Gastrocnemius medialis (tissue), 4 donors: ENCODE measurements around the gene KCNQ4. TPM values are rescaled to one million over a fixed set of nuclear protein-coding genes. Genes with fewer than 3 reads are reported as not detected.

Experiments
- ATAC-seq, 2 donors: fragments of 150-250 bp; one replicate each; pipeline ENCODE4 v1.9.1; 2016
- DNase-seq, 2 donors: peaks; one replicate each; pipeline ENCODE4 v3.0.0-alpha.2; 2019
- H3K27ac ChIP-seq, 4 donors: fragments of 200-600 bp; sonication (generic); 1 replicate in 1 of 4; 2 replicates in 3 of 4; pipeline ENCODE4 v1.5.1; 2016 to 2018; ENCODE audit warnings: mild to moderate bottlenecking in 2 of 4, moderate library complexity in 1 of 4
- H3K27me3 ChIP-seq, 3 donors: fragments of 200-600 bp; sonication (generic) in 2 of 3; 1 replicate in 1 of 3; 2 replicates in 2 of 3; pipeline versions ENCODE4 v1.5.1 to v1.6.0; 2016 to 2019; ENCODE audit warnings: mild to moderate bottlenecking in 1 of 3, moderate library complexity in 1 of 3
- H3K36me3 ChIP-seq, 2 donors: fragments of 200-600 bp; sonication (generic) in 1 of 2; one replicate each; pipeline ENCODE4 v1.5.1; 2017 to 2018
- H3K4me1 ChIP-seq, 2 donors: fragments of 200-600 bp; sonication (generic) in 1 of 2; one replicate each; pipeline ENCODE4 v1.5.1; 2016 to 2017; ENCODE audit warnings: mild to moderate bottlenecking in 2 of 2
- H3K4me3 ChIP-seq, 4 donors: fragments of 200-600 bp; sonication (generic) in 3 of 4; 1 replicate in 1 of 4; 2 replicates in 3 of 4; pipeline ENCODE4 v1.5.1; 2016 to 2019; ENCODE audit warnings: mild to moderate bottlenecking in 2 of 4
- H3K9me3 ChIP-seq, 3 donors: fragments of 200-600 bp; sonication (generic) in 2 of 3; 1 replicate in 1 of 3; 2 replicates in 2 of 3; pipeline ENCODE4 v1.5.1; 2016 to 2019
- POLR2A ChIP-seq, 2 donors: fragments of 450-650 bp; IDR thresholded peaks; one replicate each; pipeline ENCODE4 v1.6.1; 2017; ENCODE audit warnings: antibody characterized with exemption in 2 of 2, mild to moderate bottlenecking in 2 of 2, moderate library complexity in 2 of 2
- in situ Hi-C, 4 donors: fragments of 200-750 bp; cut with MboI; loops; one replicate each; pipeline versions ENCODE4 v1.15.0 to v1.8.0; 2017; ENCODE audit warnings: low sequenced_read_pairs in 4 of 4
- intact Hi-C: fragments of 100-400 bp; cut with DNase I; formaldehyde crosslinking; loops from one replicate; pipeline ENCODE4 v1.15.1; 2023; ENCODE audit warnings: low total_unique reads
- total RNA-seq, 4 donors: library from RNA; depleted of rRNA; stranded (reverse); fragments of >200 nt; gene quantifications; one replicate each; pipeline versions ENCODE4 v1.1.0 to v1.2.3, GENCODE V29; 2016
- TF ChIP-seq, protein P1 (sequence below), 5 experiments: fragments of 450-650 bp in 3 of 5; fragments of 200-600 bp in 2 of 5; sonication (generic) in 2 of 5; IDR thresholded peaks in 4 of 5; conservative IDR thresholded peaks in 1 of 5; 1 replicate in 4 of 5; 2 replicates in 1 of 5; pipeline ENCODE4 v1.5.1; 2016 to 2019; ENCODE audit warnings: antibody characterized with exemption in 5 of 5, mild to moderate bottlenecking in 3 of 5, moderate library complexity in 3 of 5

Gene KCNQ4
- total RNA-seq, 4 donors from 2014 or later, result 2.9 to 8.2 (median 3.5) TPM

DNA sequence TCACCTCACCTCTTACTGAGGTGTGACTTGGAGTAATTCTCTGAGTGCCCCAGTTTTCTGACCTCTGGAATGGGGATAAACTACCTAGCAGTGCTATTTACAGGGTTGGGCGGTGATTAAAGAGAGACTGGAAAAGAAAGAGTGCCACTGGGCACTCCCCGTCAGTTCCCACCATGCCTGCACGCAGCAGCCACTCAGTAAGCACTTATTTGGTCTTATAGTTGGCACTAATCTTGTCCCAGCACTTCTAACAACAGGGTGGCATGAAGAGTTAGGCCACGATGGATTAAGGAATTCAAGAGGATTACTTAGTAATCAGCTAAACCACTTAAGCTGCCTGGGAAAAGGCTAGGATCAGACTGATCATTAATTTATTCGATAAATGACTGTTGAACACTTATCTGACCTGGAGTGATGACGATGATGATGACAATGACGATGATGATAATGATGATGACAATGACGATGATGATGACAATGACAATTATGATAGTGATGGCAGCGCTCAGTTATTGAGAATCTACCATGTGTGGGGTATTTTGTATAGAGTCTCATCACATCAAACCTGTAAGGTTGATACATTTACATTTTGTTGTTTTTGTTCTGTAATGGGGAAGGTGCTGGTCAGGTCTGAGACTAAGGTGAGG, 73.2 kb downstream of the KCNQ4 start:
- ATAC-seq (no peak), DNase-seq (no peak)
- Histone ChIP-seq H3K27me3 (no peaks in the 10 kb centered on the region), H3K4me1 (peaks cover 11 to 18% of the 10 kb centered on the region in 2 donors), H3K36me3 (no peaks in the 10 kb centered on the region), H3K4me3 (no peak overlapping the region), H3K9me3 (no peaks in the 10 kb centered on the region), H3K27ac (no peak overlapping the region)
- TF ChIP-seq, protein P1, sequence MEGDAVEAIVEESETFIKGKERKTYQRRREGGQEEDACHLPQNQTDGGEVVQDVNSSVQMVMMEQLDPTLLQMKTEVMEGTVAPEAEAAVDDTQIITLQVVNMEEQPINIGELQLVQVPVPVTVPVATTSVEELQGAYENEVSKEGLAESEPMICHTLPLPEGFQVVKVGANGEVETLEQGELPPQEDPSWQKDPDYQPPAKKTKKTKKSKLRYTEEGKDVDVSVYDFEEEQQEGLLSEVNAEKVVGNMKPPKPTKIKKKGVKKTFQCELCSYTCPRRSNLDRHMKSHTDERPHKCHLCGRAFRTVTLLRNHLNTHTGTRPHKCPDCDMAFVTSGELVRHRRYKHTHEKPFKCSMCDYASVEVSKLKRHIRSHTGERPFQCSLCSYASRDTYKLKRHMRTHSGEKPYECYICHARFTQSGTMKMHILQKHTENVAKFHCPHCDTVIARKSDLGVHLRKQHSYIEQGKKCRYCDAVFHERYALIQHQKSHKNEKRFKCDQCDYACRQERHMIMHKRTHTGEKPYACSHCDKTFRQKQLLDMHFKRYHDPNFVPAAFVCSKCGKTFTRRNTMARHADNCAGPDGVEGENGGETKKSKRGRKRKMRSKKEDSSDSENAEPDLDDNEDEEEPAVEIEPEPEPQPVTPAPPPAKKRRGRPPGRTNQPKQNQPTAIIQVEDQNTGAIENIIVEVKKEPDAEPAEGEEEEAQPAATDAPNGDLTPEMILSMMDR (IDR thresholded peaks at IDR 0.05 in 4 of 5, conservative IDR thresholded peaks at IDR 0.05 in 1 of 5), result no peak
- no peak for TF ChIP-seq POLR2A (IDR thresholded peaks at IDR 0.05)
- intact Hi-C loops (no loop called here), in situ Hi-C loops (loop anchor here in 3 of 4 donors (10.0 kb wide), 2 partner anchors 82 to 162 kb away; partner anchors contain the start of gene NFYC (in 1 of the 3))

DNA sequence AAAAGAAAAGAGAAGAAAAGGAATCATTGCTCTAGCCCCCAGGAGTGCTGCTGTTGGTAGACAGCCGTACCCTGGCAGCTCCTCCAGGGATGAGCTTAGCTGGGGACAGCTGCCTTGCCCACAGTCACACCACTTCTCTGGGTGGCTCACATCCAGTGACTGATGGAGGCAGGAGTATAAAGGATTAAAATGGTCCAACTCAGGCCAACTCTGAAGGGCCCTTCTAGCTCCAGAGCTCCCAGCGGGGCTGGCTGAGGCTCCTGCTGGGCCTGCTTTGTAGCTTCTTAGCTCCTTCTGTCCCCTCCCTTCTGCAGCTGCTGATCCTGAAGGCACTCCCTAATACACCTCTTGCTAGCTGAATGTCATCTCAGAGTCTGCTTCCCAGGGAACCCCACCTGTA, 74.2 kb downstream of the KCNQ4 start:
- Histone ChIP-seq H3K9me3 (no peaks in the 10 kb centered on the region), H3K27ac (peak overlapping the region in 1 of 4 donors; percentile 25), H3K4me1 (peaks cover 11 to 18% of the 10 kb centered on the region in 2 donors), H3K27me3 (no peaks in the 10 kb centered on the region), H3K4me3 (no peak overlapping the region), H3K36me3 (no peaks in the 10 kb centered on the region)
- in situ Hi-C loops, result loop anchor here in 3 of 4 donors (10.0 kb wide), 2 partner anchors 83 to 163 kb away; partner anchors contain the start of gene NFYC (in 1 of the 3)
- intact Hi-C loops, result no loop called here
- ATAC-seq (no peak), DNase-seq (no peak)
- no peak for TF ChIP-seq POLR2A (IDR thresholded peaks at IDR 0.05)
- TF ChIP-seq, protein P1 (IDR thresholded peaks at IDR 0.05 in 4 of 5, conservative IDR thresholded peaks at IDR 0.05 in 1 of 5), result no peak

DNA sequence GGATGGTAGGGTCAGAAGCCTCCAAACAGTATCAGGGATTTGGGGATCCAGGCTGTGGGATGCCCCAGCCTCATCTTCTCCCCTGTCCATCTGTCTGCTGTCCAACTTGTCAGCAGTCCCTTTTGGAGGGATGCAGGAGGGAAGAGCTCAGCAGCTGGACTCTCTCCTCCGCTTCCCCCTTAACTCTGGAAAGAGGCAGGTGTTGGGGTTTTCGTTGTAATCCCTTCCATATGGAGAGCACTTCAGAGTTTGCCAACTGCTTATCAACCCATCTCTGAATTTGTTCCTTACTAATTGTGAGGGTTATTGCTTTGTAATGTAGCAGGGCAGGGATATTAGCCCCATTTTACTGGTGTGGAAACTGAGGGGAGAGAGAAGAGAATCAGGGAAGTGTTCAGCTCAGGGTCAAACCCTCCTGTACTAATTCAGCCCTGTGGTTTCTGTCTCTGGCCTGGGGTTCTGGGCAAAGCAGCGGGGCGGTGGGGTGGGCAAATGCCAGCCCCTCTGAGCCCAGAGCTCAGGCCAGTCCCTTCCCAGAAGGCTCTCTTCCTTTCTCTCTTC, 75.3 kb downstream of the KCNQ4 start:
- H3K4me1 ChIP-seq, result peaks cover 11 to 18% of the 10 kb centered on the region in 2 donors
- no peak for ATAC-seq
- H3K36me3 ChIP-seq, result no peaks in the 10 kb centered on the region
- H3K4me3 ChIP-seq, result no peak overlapping the region
- DNase-seq, result no peak
- in situ Hi-C loops, result loop anchor here in 3 of 4 donors (10.0 kb wide), 2 partner anchors 84 to 164 kb away; partner anchors contain the start of gene NFYC (in 1 of the 3)
- peak overlapping the region in 3 of 4 donors; percentile 81 to 93 (median 88) for H3K27ac ChIP-seq
- H3K9me3 ChIP-seq, result no peaks in the 10 kb centered on the region
- no peak for TF ChIP-seq POLR2A (IDR thresholded peaks at IDR 0.05)
- TF ChIP-seq, protein P1 (IDR thresholded peaks at IDR 0.05 in 4 of 5, conservative IDR thresholded peaks at IDR 0.05 in 1 of 5), result no peak
- H3K27me3 ChIP-seq, result no peaks in the 10 kb centered on the region
- intact Hi-C loops, result no loop called here

DNA sequence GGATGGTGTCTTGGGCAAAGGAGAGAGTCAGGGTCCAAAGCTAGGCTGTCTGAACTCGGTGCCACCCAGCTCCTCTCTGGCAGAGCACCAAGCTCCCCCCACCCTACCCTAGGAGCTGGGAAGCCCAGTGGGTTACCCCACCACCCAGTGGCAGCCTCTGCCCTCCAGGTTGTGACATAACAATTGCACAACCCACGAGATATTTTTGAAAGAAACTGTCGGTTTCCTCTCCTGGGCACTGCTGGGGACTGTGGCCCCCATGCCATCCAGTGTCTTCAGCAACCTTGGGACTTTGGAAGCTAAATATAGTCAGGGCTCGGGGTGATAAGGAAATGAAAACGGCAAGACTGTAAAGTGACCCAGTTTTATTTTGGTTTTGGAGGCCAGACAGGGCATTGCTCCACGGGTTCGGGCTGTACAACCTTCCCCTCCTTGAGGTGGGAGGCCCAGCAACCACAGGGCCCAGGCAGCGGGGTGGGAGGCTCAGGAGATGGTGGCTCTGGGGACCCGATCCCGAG, 77.2 kb downstream of the KCNQ4 start:
- no peaks in the 10 kb centered on the region for H3K9me3 ChIP-seq
- intact Hi-C loops, result loop anchor here (2.0 to 5.0 kb wide), 3 partner anchors 63 to 170 kb away; partner anchors contain the start of genes KCNQ4 and NFYC
- H3K27ac ChIP-seq, result peak overlapping the region; percentile 81 to 93 (median 85)
- peaks cover 11 to 18% of the 10 kb centered on the region in 2 donors for H3K4me1 ChIP-seq
- H3K36me3 ChIP-seq, result no peaks in the 10 kb centered on the region
- peak; percentile 13 to 21 for ATAC-seq
- DNase-seq, result peak in 1 of 2 donors; percentile 44
- TF ChIP-seq POLR2A (IDR thresholded peaks at IDR 0.05), result peak in 1 of 2 donors; percentile 31
- TF ChIP-seq, protein P1 (IDR thresholded peaks at IDR 0.05 in 4 of 5, conservative IDR thresholded peaks at IDR 0.05 in 1 of 5), result no peak
- H3K27me3 ChIP-seq, result no peaks in the 10 kb centered on the region
- peak overlapping the region; percentile 53 to 84 (median 71) for H3K4me3 ChIP-seq
- in situ Hi-C loops, result no loop called here
